Adrenal gland (tissue), 5 donors: ENCODE data around the gene NAB2.

Experiments used
- POLR2A ChIP-seq, 2 donors: fragments of 450-650 bp; IDR thresholded peaks; one replicate each; pipeline ENCODE4 v1.6.1; 2017; ENCODE audit warnings: antibody characterized with exemption in 2 of 2, mild to moderate bottlenecking in 2 of 2, moderate library complexity in 1 of 2
- TF ChIP-seq, protein P1 (sequence below), 6 experiments: fragments of 450-650 bp in 4 of 6; fragments of 200-600 bp in 2 of 6; sonication (generic) in 1 of 6; IDR thresholded peaks; 1 replicate in 5 of 6; 2 replicates in 1 of 6; pipeline versions ENCODE4 v1.5.1 to v1.8.0; 2016 to 2021; ENCODE audit warnings: antibody characterized with exemption in 6 of 6, mild to moderate bottlenecking in 2 of 6, moderate library complexity in 1 of 6
- donor health status: DM: no; HTN: no; CAD: no.

DNA sequence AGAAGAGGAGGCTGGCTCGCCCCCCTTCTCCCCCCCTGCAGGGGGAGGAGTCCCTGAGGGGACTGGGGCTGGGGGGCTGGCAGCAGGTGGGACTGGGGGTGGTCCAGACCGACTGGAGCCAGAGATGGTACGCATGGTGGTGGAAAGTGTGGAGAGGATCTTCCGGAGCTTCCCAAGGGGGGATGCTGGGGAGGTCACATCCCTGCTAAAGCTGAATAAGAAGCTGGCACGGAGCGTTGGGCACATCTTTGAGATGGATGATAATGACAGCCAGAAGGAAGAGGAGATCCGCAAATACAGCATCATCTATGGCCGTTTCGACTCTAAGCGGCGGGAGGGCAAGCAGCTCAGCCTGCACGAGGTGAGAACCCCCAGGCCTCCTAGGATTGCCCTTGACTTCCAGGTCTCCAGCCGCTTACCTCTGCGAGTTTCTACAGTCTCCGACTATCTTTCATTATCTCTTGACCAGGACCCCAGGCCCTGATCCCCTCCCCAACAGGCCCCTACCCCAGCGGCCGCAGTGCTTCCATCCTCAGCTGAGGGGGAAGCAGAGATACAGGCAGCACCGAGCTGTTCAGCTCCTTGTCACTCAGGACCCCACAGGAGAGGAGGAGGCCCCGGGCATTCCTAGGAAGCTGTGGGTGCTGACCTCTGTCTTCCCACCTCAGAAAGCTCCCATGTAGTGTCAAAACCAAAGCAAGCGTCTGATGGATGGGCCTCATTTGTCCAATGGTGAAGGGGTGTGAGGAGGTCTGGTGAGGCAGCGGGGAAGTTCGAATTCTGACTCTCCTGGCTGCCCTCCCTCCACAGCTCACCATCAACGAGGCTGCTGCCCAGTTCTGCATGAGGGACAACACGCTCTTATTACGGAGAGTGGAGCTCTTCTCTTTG, 3.0 kb downstream of the NAB2 start:
- TF ChIP-seq POLR2A (IDR thresholded peaks at IDR 0.05): no peak
- TF ChIP-seq, protein P1, sequence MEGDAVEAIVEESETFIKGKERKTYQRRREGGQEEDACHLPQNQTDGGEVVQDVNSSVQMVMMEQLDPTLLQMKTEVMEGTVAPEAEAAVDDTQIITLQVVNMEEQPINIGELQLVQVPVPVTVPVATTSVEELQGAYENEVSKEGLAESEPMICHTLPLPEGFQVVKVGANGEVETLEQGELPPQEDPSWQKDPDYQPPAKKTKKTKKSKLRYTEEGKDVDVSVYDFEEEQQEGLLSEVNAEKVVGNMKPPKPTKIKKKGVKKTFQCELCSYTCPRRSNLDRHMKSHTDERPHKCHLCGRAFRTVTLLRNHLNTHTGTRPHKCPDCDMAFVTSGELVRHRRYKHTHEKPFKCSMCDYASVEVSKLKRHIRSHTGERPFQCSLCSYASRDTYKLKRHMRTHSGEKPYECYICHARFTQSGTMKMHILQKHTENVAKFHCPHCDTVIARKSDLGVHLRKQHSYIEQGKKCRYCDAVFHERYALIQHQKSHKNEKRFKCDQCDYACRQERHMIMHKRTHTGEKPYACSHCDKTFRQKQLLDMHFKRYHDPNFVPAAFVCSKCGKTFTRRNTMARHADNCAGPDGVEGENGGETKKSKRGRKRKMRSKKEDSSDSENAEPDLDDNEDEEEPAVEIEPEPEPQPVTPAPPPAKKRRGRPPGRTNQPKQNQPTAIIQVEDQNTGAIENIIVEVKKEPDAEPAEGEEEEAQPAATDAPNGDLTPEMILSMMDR (IDR thresholded peaks at IDR 0.05): no peak
